HepG2 (cell line): ENCODE data around the gene AFAP1. TPM values are rescaled to one million over a fixed set of nuclear protein-coding genes. Genes with fewer than 3 reads are reported as not detected.

Source experiments
- EEA1 ChIP-seq: sonication (generic); formaldehyde crosslinking; IDR thresholded peaks from 2 replicates; pipeline ENCODE4 v1.5.1; 2020; ENCODE audit warnings: mild to moderate bottlenecking, missing genetic modification reagents, borderline replicate concordance
- GABPA ChIP-seq, 2 experiments: IDR thresholded peaks; 2 replicates each; pipeline ENCODE4 v1.6.1; 2011 to 2016; ENCODE audit warnings: low read depth in 2 of 2, low read length in 1 of 2, missing biosample characterization in 1 of 2, missing genetic modification characterization in 1 of 2
- HNRNPH1 ChIP-seq: fragments of 200-400 bp; formaldehyde crosslinking; optimal IDR thresholded peaks from 2 replicates; pipeline ENCODE3; 2017; ENCODE audit warnings: mild to moderate bottlenecking, low read depth, low read length
- HNRNPLL ChIP-seq: fragments of 200-400 bp; formaldehyde crosslinking; IDR thresholded peaks from 2 replicates; pipeline ENCODE4 v1.6.1; 2017; ENCODE audit warnings: mild to moderate bottlenecking, low read depth, low read length; ENCODE audit not compliant: poor library complexity, severe bottlenecking
- LCORL ChIP-seq, 2 experiments: fragments of 450-650 bp in 1 of 2; sonication (generic) in 1 of 2; formaldehyde crosslinking in 1 of 2; IDR thresholded peaks; 2 replicates each; pipeline versions ENCODE4 v1.5.0 to v1.6.1; 2017 to 2020; ENCODE audit warnings: antibody characterized with exemption in 1 of 2, missing genetic modification reagents in 1 of 2
- MED13 ChIP-seq: sonication (generic); formaldehyde crosslinking; IDR thresholded peaks from 2 replicates; pipeline ENCODE4 v1.5.0; 2020; ENCODE audit warnings: missing genetic modification reagents
- NFIC ChIP-seq: IDR thresholded peaks from 2 replicates; pipeline ENCODE4 v1.6.1; 2012; ENCODE audit warnings: mild to moderate bottlenecking, low read length, inconsistent platforms
- RFX3 ChIP-seq: IDR thresholded peaks from 2 replicates; pipeline ENCODE4 v1.6.1; 2016; ENCODE audit warnings: missing biosample characterization, missing genetic modification reagents
- TARDBP ChIP-seq: sonication (generic); formaldehyde crosslinking; IDR thresholded peaks from 2 replicates; pipeline ENCODE4 v1.8.0; 2022; ENCODE audit warnings: mild to moderate bottlenecking, missing genetic modification reagents
- TOPORS ChIP-seq: sonication (generic); formaldehyde crosslinking; IDR thresholded peaks from 2 replicates; pipeline ENCODE4 v1.8.0; 2023; ENCODE audit warnings: mild to moderate bottlenecking, missing genetic modification reagents
- ZNF10 ChIP-seq: sonication (generic); formaldehyde crosslinking; IDR thresholded peaks from 2 replicates; pipeline ENCODE4 v1.4.0; 2020; ENCODE audit warnings: mild to moderate bottlenecking, low read depth, missing genetic modification reagents, borderline replicate concordance
- ZNF629 ChIP-seq: sonication (generic); formaldehyde crosslinking; conservative IDR thresholded peaks from 2 replicates; pipeline ENCODE4 v1.5.0; 2020; ENCODE audit warnings: missing genetic modification reagents
- ZNF781 ChIP-seq: sonication (generic); formaldehyde crosslinking; IDR thresholded peaks from 2 replicates; pipeline ENCODE4 v1.5.1; 2020; ENCODE audit warnings: borderline replicate concordance, mild to moderate bottlenecking, missing genetic modification reagents; ENCODE audit errors: not compliant biosample characterization
- ZSCAN22 ChIP-seq: sonication (generic); formaldehyde crosslinking; IDR thresholded peaks from 2 replicates; pipeline ENCODE4 v1.4.0; 2020; ENCODE audit warnings: mild to moderate bottlenecking, missing genetic modification reagents
- polyA plus RNA-seq, 8 experiments: library from polyadenylated mRNA; depleted of rRNA in 3 of 8; stranded (reverse) in 7 of 8; unstranded in 1 of 8; fragments of >200 nt; fragmentation: Illumina TruSeq in 4 of 8; extraction: Trizol in 4 of 8; gene quantifications; 2 replicates each; pipeline versions ENCODE4 v1.2.1 to v1.2.3, GENCODE V29; 2011 to 2016; ENCODE audit warnings: low read depth in 4 of 8, missing spikeins in 1 of 8, mixed read lengths in 1 of 8; ENCODE audit not compliant: insufficient read depth in 1 of 8
- total RNA-seq, 5 experiments: library from RNA; depleted of rRNA; stranded (reverse); fragments of >200 nt; fragmentation: Illumina TruSeq; extraction: Trizol; gene quantifications; 2 replicates each; pipeline ENCODE4 v1.2.3, GENCODE V29; 2016; ENCODE audit warnings: low read depth in 1 of 5
- TF ChIP-seq, protein P1 (sequence below): sonication (generic); formaldehyde crosslinking; IDR thresholded peaks from 2 replicates; pipeline ENCODE4 v1.4.0; 2020; ENCODE audit warnings: low read depth, mild to moderate bottlenecking, missing genetic modification reagents
- TF ChIP-seq, protein P2 (sequence below): sonication (generic); formaldehyde crosslinking; IDR thresholded peaks from 2 replicates; pipeline ENCODE4 v1.4.0; 2020; ENCODE audit warnings: missing genetic modification reagents
- TF ChIP-seq, protein P3 (sequence below): IDR thresholded peaks from 2 replicates; pipeline ENCODE4 v1.6.1; 2016; ENCODE audit warnings: low read depth, control low read depth
- TF ChIP-seq, protein P4 (sequence below): sonication (generic); formaldehyde crosslinking; IDR thresholded peaks from 2 replicates; pipeline ENCODE4 v1.5.1; 2020; ENCODE audit warnings: missing genetic modification reagents, mild to moderate bottlenecking, borderline replicate concordance
- TF ChIP-seq, protein P5 (sequence below): sonication (generic); formaldehyde crosslinking; IDR thresholded peaks from 2 replicates; pipeline ENCODE4 v1.9.0; 2022; ENCODE audit warnings: missing genetic modification reagents, mild to moderate bottlenecking, borderline replicate concordance
- TF ChIP-seq, protein P6 (sequence below): fragments of 450-650 bp; IDR thresholded peaks from 2 replicates; pipeline ENCODE4 v1.6.1; 2017; ENCODE audit warnings: mild to moderate bottlenecking

AFAP1 gene
- total and polyA plus RNA-seq, 2 of the 13 experiments (the other 11 are each of a cell fraction or from before 2014, with no cell fraction given): 2.5 TPM

DNA sequence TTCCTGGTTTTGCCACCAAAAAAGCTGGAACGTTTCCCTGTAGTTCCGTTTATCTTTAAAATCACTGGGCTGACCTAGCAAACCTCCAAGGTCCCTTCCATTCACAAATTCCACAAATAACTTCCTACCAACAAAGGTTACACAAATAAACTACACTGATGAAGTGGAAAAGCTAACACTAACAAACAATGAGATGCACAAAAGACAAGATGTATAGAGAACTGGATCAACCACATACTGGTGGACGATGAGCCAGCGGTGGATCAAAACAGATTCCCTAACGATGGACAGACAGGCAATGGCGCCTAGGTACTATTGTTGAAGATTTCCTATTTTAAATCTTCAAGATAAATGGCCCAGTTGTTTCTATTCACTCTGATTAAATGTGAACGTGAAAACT lies 15.5 kb downstream of the AFAP1 start (continued):
- TF ChIP-seq RFX3 (CRISPR knock-in tag) (no peak), TARDBP (CRISPR knock-in tag) (no peak), EEA1 (CRISPR knock-in tag) (no peak), TOPORS (CRISPR knock-in tag) (no peak), HNRNPH1 (no peak), ZNF10 (no peak), GABPA (IDR thresholded peaks at IDR 0.05; ENCODE audit: low read depth, low read length) (no peak), GABPA (CRISPR knock-in tag; IDR thresholded peaks at IDR 0.05; ENCODE audit: low read depth) (no peak), ZNF781 (CRISPR knock-in tag) (no peak), NFIC (peak; percentile 27; the same call in 1 of the 2 replicates), ZSCAN22 (CRISPR knock-in tag) (no peak), ZNF629 (CRISPR knock-in tag) (no peak), HNRNPLL (no peak), LCORL (IDR thresholded peaks at IDR 0.05) (no peak), LCORL (CRISPR knock-in tag; IDR thresholded peaks at IDR 0.05) (peak; percentile 28; the same call in 1 of the 2 replicates), MED13 (CRISPR knock-in tag) (no peak)
- TF ChIP-seq, protein P1, sequence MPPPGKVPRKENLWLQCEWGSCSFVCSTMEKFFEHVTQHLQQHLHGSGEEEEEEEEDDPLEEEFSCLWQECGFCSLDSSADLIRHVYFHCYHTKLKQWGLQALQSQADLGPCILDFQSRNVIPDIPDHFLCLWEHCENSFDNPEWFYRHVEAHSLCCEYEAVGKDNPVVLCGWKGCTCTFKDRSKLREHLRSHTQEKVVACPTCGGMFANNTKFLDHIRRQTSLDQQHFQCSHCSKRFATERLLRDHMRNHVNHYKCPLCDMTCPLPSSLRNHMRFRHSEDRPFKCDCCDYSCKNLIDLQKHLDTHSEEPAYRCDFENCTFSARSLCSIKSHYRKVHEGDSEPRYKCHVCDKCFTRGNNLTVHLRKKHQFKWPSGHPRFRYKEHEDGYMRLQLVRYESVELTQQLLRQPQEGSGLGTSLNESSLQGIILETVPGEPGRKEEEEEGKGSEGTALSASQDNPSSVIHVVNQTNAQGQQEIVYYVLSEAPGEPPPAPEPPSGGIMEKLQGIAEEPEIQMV: no peak
- TF ChIP-seq, protein P2, sequence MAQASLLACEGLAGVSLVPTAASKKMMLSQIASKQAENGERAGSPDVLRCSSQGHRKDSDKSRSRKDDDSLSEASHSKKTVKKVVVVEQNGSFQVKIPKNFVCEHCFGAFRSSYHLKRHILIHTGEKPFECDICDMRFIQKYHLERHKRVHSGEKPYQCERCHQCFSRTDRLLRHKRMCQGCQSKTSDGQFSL: no peak
- TF ChIP-seq, protein P3, sequence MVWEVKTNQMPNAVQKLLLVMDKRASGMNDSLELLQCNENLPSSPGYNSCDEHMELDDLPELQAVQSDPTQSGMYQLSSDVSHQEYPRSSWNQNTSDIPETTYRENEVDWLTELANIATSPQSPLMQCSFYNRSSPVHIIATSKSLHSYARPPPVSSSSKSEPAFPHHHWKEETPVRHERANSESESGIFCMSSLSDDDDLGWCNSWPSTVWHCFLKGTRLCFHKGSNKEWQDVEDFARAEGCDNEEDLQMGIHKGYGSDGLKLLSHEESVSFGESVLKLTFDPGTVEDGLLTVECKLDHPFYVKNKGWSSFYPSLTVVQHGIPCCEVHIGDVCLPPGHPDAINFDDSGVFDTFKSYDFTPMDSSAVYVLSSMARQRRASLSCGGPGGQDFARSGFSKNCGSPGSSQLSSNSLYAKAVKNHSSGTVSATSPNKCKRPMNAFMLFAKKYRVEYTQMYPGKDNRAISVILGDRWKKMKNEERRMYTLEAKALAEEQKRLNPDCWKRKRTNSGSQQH (CRISPR knock-in tag): no peak
- TF ChIP-seq, protein P4, sequence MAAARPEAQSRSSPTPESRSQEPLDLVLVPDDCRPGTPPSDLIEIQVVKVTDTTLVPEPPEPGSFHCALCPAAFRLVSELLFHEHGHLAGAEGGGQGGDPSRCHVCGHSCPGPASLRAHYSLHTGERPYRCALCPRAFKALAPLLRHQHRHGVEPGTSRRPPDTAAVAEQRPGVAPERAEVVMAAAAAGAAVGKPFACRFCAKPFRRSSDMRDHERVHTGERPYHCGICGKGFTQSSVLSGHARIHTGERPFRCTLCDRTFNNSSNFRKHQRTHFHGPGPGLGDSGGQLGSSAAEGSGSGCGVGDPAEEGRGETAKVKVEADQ (CRISPR knock-in tag): no peak
- TF ChIP-seq, protein P5, sequence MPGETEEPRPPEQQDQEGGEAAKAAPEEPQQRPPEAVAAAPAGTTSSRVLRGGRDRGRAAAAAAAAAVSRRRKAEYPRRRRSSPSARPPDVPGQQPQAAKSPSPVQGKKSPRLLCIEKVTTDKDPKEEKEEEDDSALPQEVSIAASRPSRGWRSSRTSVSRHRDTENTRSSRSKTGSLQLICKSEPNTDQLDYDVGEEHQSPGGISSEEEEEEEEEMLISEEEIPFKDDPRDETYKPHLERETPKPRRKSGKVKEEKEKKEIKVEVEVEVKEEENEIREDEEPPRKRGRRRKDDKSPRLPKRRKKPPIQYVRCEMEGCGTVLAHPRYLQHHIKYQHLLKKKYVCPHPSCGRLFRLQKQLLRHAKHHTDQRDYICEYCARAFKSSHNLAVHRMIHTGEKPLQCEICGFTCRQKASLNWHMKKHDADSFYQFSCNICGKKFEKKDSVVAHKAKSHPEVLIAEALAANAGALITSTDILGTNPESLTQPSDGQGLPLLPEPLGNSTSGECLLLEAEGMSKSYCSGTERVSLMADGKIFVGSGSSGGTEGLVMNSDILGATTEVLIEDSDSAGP: no peak
- TF ChIP-seq, protein P6, sequence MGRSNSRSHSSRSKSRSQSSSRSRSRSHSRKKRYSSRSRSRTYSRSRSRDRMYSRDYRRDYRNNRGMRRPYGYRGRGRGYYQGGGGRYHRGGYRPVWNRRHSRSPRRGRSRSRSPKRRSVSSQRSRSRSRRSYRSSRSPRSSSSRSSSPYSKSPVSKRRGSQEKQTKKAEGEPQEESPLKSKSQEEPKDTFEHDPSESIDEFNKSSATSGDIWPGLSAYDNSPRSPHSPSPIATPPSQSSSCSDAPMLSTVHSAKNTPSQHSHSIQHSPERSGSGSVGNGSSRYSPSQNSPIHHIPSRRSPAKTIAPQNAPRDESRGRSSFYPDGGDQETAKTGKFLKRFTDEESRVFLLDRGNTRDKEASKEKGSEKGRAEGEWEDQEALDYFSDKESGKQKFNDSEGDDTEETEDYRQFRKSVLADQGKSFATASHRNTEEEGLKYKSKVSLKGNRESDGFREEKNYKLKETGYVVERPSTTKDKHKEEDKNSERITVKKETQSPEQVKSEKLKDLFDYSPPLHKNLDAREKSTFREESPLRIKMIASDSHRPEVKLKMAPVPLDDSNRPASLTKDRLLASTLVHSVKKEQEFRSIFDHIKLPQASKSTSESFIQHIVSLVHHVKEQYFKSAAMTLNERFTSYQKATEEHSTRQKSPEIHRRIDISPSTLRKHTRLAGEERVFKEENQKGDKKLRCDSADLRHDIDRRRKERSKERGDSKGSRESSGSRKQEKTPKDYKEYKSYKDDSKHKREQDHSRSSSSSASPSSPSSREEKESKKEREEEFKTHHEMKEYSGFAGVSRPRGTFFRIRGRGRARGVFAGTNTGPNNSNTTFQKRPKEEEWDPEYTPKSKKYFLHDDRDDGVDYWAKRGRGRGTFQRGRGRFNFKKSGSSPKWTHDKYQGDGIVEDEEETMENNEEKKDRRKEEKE: no peak
